HepG2 (cell line): ENCODE measurements around the gene GPRIN1. TPM values are rescaled to one million over a fixed set of nuclear protein-coding genes. Genes with fewer than 3 reads are reported as not detected.

ENCODE experiments used
- ARID2 ChIP-seq: sonication (generic); formaldehyde crosslinking; IDR thresholded peaks from 2 replicates; pipeline ENCODE4 v1.8.1; 2022; ENCODE audit warnings: mild to moderate bottlenecking, missing genetic modification reagents, borderline replicate concordance
- HNF1A ChIP-seq, 2 experiments: sonication (generic) in 1 of 2; formaldehyde crosslinking in 1 of 2; IDR thresholded peaks; 2 replicates each; pipeline versions ENCODE4 v1.4.0 to v1.6.1; 2016 to 2020; ENCODE audit warnings: borderline replicate concordance in 1 of 2, low read depth in 1 of 2, mild to moderate bottlenecking in 1 of 2, missing genetic modification reagents in 1 of 2
- KAT2B ChIP-seq: fragments of 150-350 bp; IDR thresholded peaks from 2 replicates; pipeline ENCODE4 v1.6.1; 2014; ENCODE audit warnings: low read depth, low read length, borderline replicate concordance
- KMT2B ChIP-seq: IDR thresholded peaks from 2 replicates; pipeline ENCODE4 v1.6.1; 2016; ENCODE audit warnings: missing genetic modification reagents, missing compliant biosample characterization
- MXI1 ChIP-seq: IDR thresholded peaks from 3 replicates; pipeline ENCODE4 v1.6.1; 2012; ENCODE audit warnings: low read depth, low read length, inconsistent platforms, borderline replicate concordance
- NR2F2 ChIP-seq: IDR thresholded peaks from 2 replicates; pipeline ENCODE4 v1.6.1; 2012; ENCODE audit warnings: low read depth, inconsistent platforms, borderline replicate concordance
- PHF21A ChIP-seq: sonication (generic); formaldehyde crosslinking; IDR thresholded peaks from 2 replicates; pipeline ENCODE4 v1.5.0; 2020; ENCODE audit warnings: mild to moderate bottlenecking, missing genetic modification reagents
- POLR2G ChIP-seq: fragments of 200-400 bp; formaldehyde crosslinking; IDR thresholded peaks from 2 replicates; pipeline ENCODE4 v1.6.1; 2018; ENCODE audit warnings: mild to moderate bottlenecking, low read depth, low read length, moderate library complexity
- RXRA ChIP-seq: sonication (generic); formaldehyde crosslinking; IDR thresholded peaks from 2 replicates; pipeline ENCODE4 v1.5.1; 2020; ENCODE audit warnings: missing genetic modification reagents
- SALL2 ChIP-seq: sonication (generic); formaldehyde crosslinking; IDR thresholded peaks from 2 replicates; pipeline ENCODE4 v1.8.1; 2023; ENCODE audit warnings: mild to moderate bottlenecking, missing genetic modification reagents, inconsistent platforms
- UBTF ChIP-seq: sonication (generic); formaldehyde crosslinking; IDR thresholded peaks from 2 replicates; pipeline ENCODE4 v1.4.0; 2020; ENCODE audit warnings: mild to moderate bottlenecking, missing genetic modification reagents
- ZFP91 ChIP-seq: sonication (generic); formaldehyde crosslinking; IDR thresholded peaks from 2 replicates; pipeline ENCODE4 v1.9.0; 2022; ENCODE audit warnings: missing genetic modification reagents, mild to moderate bottlenecking, borderline replicate concordance
- ZNF556 ChIP-seq: sonication (generic); formaldehyde crosslinking; IDR thresholded peaks from 2 replicates; pipeline ENCODE4 v1.4.0; 2020; ENCODE audit warnings: mild to moderate bottlenecking, missing genetic modification reagents, borderline replicate concordance
- polyA plus RNA-seq, 8 experiments: library from polyadenylated mRNA; depleted of rRNA in 3 of 8; stranded (reverse) in 7 of 8; unstranded in 1 of 8; fragments of >200 nt; fragmentation: Illumina TruSeq in 4 of 8; extraction: Trizol in 4 of 8; gene quantifications; 2 replicates each; pipeline versions ENCODE4 v1.2.1 to v1.2.3, GENCODE V29; 2011 to 2016; ENCODE audit warnings: low read depth in 4 of 8, missing spikeins in 1 of 8, mixed read lengths in 1 of 8; ENCODE audit not compliant: insufficient read depth in 1 of 8
- total RNA-seq, 5 experiments: library from RNA; depleted of rRNA; stranded (reverse); fragments of >200 nt; fragmentation: Illumina TruSeq; extraction: Trizol; gene quantifications; 2 replicates each; pipeline ENCODE4 v1.2.3, GENCODE V29; 2016; ENCODE audit warnings: low read depth in 1 of 5
- TF ChIP-seq, protein P1 (sequence below): sonication (generic); formaldehyde crosslinking; IDR thresholded peaks from 2 replicates; pipeline ENCODE4 v1.4.0; 2020; ENCODE audit warnings: missing genetic modification reagents
- TF ChIP-seq, protein P2 (sequence below): sonication (generic); formaldehyde crosslinking; IDR thresholded peaks from 2 replicates; pipeline ENCODE4 v1.5.1; 2020; ENCODE audit warnings: mild to moderate bottlenecking, moderate library complexity, missing genetic modification reagents

The GPRIN1 gene
- total and polyA plus RNA-seq, 2 of the 13 experiments (the other 11 are each of a cell fraction or from before 2014, with no cell fraction given) = 0.32 to 2.0 TPM

DNA sequence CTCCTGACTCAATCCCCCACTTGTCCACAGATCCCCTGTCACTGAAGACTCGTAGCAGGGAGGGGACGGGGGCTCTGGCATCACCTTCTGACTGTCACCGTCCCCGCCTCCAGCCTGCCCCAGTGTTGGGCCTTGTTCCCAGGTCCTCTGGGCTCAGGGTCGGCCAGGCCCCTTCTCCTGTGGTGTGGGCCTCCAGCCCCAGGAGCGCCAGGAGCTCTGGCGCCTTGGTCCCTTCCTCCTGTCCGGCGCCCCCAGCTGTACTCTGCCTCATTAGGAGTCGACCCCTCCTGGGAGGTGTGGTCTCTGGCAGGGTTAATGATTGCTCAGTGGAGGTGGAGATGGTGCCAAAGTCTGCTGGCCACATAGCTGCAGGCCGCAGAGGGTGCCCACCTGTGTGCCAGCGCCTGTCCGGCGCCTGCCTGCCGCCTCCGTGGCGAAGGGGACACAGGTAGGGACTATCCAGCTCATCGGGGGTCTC lies 61.0 kb downstream of the GPRIN1 start, which contains the start of gene CDHR2 (continued):
- TF ChIP-seq, protein P1, sequence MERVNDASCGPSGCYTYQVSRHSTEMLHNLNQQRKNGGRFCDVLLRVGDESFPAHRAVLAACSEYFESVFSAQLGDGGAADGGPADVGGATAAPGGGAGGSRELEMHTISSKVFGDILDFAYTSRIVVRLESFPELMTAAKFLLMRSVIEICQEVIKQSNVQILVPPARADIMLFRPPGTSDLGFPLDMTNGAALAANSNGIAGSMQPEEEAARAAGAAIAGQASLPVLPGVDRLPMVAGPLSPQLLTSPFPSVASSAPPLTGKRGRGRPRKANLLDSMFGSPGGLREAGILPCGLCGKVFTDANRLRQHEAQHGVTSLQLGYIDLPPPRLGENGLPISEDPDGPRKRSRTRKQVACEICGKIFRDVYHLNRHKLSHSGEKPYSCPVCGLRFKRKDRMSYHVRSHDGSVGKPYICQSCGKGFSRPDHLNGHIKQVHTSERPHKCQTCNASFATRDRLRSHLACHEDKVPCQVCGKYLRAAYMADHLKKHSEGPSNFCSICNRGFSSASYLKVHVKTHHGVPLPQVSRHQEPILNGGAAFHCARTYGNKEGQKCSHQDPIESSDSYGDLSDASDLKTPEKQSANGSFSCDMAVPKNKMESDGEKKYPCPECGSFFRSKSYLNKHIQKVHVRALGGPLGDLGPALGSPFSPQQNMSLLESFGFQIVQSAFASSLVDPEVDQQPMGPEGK = peak; percentile 70
- TF ChIP-seq, protein P2, sequence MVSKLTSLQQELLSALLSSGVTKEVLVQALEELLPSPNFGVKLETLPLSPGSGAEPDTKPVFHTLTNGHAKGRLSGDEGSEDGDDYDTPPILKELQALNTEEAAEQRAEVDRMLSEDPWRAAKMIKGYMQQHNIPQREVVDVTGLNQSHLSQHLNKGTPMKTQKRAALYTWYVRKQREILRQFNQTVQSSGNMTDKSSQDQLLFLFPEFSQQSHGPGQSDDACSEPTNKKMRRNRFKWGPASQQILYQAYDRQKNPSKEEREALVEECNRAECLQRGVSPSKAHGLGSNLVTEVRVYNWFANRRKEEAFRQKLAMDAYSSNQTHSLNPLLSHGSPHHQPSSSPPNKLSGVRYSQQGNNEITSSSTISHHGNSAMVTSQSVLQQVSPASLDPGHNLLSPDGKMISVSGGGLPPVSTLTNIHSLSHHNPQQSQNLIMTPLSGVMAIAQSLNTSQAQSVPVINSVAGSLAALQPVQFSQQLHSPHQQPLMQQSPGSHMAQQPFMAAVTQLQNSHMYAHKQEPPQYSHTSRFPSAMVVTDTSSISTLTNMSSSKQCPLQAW (CRISPR knock-in tag) = peak; percentile 98
- 0 out of 2 replicates have a peak, but pooled peaks have one; percentile 14 for TF ChIP-seq NR2F2
- TF ChIP-seq KAT2B = no peak
- no peak for TF ChIP-seq KMT2B (CRISPR knock-in tag)
- peak; percentile 65; the same call in 1 of the 2 replicates for TF ChIP-seq UBTF
- TF ChIP-seq ARID2 (CRISPR knock-in tag) = 0 out of 2 replicates have a peak, but pooled peaks have one; percentile 38
- TF ChIP-seq ZFP91 (CRISPR knock-in tag) = peak; percentile 34; the same call in 1 of the 2 replicates
- TF ChIP-seq PHF21A (CRISPR knock-in tag) = 0 out of 2 replicates have a peak, but pooled peaks have one; percentile 42
- TF ChIP-seq POLR2G = peak; percentile 80
- TF ChIP-seq ZNF556 = 0 out of 2 replicates have a peak, but pooled peaks have one; percentile 46
- 0 out of 2 replicates have a peak, but pooled peaks have one; percentile 44 for TF ChIP-seq SALL2 (CRISPR knock-in tag)
- peak; percentile 45; the same call in 1 of the 2 replicates for TF ChIP-seq RXRA (CRISPR knock-in tag)
- TF ChIP-seq HNF1A (IDR thresholded peaks at IDR 0.05; ENCODE audit: low read depth) = peak; percentile 92
- TF ChIP-seq HNF1A (CRISPR knock-in tag; IDR thresholded peaks at IDR 0.05; ENCODE audit: borderline replicate concordance) = peak; percentile 95
- peak; percentile 56; the same call in 1 of the 3 replicates for TF ChIP-seq MXI1
